ENCODE results near the gene POR. TPM values are rescaled to one million over a fixed set of nuclear protein-coding genes. Genes with fewer than 3 reads are reported as not detected.
"Not testable (repeated sequence)": the region's sequence is repeated elsewhere in the genome, so short reads cannot be mapped to it uniquely, and the experiment has no call there.

Gene POR
- total RNA-seq, 1 experiment from 2014 or later, result 99.3 TPM

DNA sequence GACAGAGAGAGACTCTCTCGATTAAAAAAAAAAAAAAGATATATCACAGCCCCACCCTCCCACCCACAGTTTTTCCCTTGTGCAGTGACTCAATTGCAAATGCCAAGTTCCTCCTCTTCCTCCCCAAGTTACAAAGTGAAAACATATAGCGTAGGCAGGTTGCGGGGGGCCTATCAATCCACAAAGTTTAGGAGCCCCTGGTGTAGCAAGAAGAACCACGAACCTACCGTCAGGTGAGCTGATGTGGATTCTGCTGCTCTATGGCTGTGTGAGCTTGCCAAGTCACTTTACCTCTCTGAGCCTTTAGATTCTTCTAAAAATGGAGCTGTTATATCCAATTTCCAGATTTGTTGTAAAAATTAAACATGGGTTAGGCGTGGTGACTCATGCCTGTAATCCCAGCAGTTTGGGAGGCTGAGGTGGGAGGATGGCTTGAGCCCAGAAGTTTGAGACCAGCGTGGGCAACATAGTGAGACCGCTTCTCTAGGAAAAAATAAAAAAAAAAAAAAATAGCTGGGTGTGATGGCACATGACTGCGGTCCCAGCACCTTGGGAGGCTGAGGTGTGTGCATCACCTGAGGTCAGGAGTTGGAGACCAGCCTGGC, 44.3 kb upstream of the POR start:
- no peak for DNase-seq (ENCODE audit: low spot score)
- no TSS peak for BruUV-seq (replicated peaks)
- H3K4me3 ChIP-seq (ENCODE audit: low read depth, low read length, poor library complexity, severe bottlenecking), result no peak overlapping the region
- H3K9me3 ChIP-seq (ENCODE audit: low read depth, low read length, poor library complexity, severe bottlenecking), result no peaks in the 10 kb centered on the region
- CTCF ChIA-PET, result interaction anchor here (0.6 kb wide), 1 partner anchor 137 kb away, joined by 6 read pairs; no protein-coding TSS in a partner anchor
- no peak for TF ChIP-seq EZH2 (IDR thresholded peaks at IDR 0.05; ENCODE audit: borderline replicate concordance, low read depth, low read length, poor library complexity, severe bottlenecking)
- TF ChIP-seq, protein P1, sequence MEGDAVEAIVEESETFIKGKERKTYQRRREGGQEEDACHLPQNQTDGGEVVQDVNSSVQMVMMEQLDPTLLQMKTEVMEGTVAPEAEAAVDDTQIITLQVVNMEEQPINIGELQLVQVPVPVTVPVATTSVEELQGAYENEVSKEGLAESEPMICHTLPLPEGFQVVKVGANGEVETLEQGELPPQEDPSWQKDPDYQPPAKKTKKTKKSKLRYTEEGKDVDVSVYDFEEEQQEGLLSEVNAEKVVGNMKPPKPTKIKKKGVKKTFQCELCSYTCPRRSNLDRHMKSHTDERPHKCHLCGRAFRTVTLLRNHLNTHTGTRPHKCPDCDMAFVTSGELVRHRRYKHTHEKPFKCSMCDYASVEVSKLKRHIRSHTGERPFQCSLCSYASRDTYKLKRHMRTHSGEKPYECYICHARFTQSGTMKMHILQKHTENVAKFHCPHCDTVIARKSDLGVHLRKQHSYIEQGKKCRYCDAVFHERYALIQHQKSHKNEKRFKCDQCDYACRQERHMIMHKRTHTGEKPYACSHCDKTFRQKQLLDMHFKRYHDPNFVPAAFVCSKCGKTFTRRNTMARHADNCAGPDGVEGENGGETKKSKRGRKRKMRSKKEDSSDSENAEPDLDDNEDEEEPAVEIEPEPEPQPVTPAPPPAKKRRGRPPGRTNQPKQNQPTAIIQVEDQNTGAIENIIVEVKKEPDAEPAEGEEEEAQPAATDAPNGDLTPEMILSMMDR (conservative IDR thresholded peaks at IDR 0.05; ENCODE audit: low read depth, low read length), result no peak
- H3K27ac ChIP-seq (ENCODE audit: low read depth, low read length, poor library complexity, severe bottlenecking), result no peak overlapping the region
- H3K4me1 ChIP-seq (ENCODE audit: insufficient read depth, low read length, poor library complexity, severe bottlenecking), result peaks cover 9% of the 10 kb centered on the region
- no peaks in the 10 kb centered on the region for H3K27me3 ChIP-seq (replicated peaks; ENCODE audit: insufficient read depth, low read depth, low read length, poor library complexity)
- H3K36me3 ChIP-seq (ENCODE audit: insufficient read depth, low read length, poor library complexity, severe bottlenecking), result no peaks in the 10 kb centered on the region
- POLR2A ChIA-PET (ENCODE audit: low non-redundant PET), result no interaction called here
- intact Hi-C loops (cut with micrococcal nuclease; ENCODE audit: unreplicated experiment), result no loop called here

- Histone ChIP-seq H3K4me3 (ENCODE audit: low read depth, low read length, poor library complexity, severe bottlenecking) (no peak overlapping the region), H3K27me3 (replicated peaks; ENCODE audit: insufficient read depth, low read depth, low read length, poor library complexity) (no peaks in the 10 kb centered on the region), H3K4me1 (ENCODE audit: insufficient read depth, low read length, poor library complexity, severe bottlenecking) (peaks cover 6% of the 10 kb centered on the region), H3K27ac (ENCODE audit: low read depth, low read length, poor library complexity, severe bottlenecking) (no peak overlapping the region), H3K36me3 (ENCODE audit: insufficient read depth, low read length, poor library complexity, severe bottlenecking) (no peaks in the 10 kb centered on the region), H3K9me3 (ENCODE audit: low read depth, low read length, poor library complexity, severe bottlenecking) (no peaks in the 10 kb centered on the region)
- intact Hi-C loops (cut with micrococcal nuclease; ENCODE audit: unreplicated experiment), result no loop called here
- CTCF ChIA-PET, result no interaction called here
- no peak for TF ChIP-seq EZH2 (IDR thresholded peaks at IDR 0.05; ENCODE audit: borderline replicate concordance, low read depth, low read length, poor library complexity, severe bottlenecking)
- TF ChIP-seq, protein P1 (conservative IDR thresholded peaks at IDR 0.05; ENCODE audit: low read depth, low read length), result no peak
- BruUV-seq (replicated peaks), result no TSS peak
- POLR2A ChIA-PET (ENCODE audit: low non-redundant PET), result no interaction called here
- no peak for DNase-seq (ENCODE audit: low spot score)
Measured at GRCh38 chr7:75872073-75872782, 42.7 kb upstream of the POR start.

DNA sequence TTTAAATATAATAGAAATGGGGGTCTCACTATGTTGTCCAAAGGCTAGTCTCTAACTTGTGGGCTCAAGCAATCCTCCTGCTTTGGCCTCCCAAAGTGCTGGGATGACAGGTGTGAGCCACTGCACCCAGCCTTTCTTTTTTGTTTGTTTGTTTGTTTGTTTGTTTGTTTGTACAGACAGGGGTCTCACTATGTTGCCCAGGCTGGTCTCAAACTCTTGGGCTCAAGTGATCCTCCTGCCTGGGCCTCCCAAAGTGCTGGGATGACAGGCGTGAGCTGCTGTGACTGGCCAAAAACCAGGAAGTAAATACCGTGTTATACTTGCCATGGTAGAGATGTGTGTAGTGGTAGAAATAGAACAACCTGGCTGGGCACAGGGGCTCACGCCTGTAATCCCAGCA, 40.8 kb upstream of the POR start:
- H3K9me3 ChIP-seq (ENCODE audit: low read depth, low read length, poor library complexity, severe bottlenecking); POLR2A ChIA-PET (ENCODE audit: low non-redundant PET); H3K27ac ChIP-seq (ENCODE audit: low read depth, low read length, poor library complexity, severe bottlenecking); CTCF ChIA-PET; H3K4me3 ChIP-seq (ENCODE audit: low read depth, low read length, poor library complexity, severe bottlenecking); H3K27me3 ChIP-seq (replicated peaks; ENCODE audit: insufficient read depth, low read depth, low read length, poor library complexity); BruUV-seq (replicated peaks); H3K36me3 ChIP-seq (ENCODE audit: insufficient read depth, low read length, poor library complexity, severe bottlenecking); intact Hi-C loops (cut with micrococcal nuclease; ENCODE audit: unreplicated experiment); DNase-seq (ENCODE audit: low spot score): not testable (repeated sequence)
- peaks cover 11% of the 10 kb centered on the region for H3K4me1 ChIP-seq (ENCODE audit: insufficient read depth, low read length, poor library complexity, severe bottlenecking)

Measured in A673 (cell line).